GM21381 (cell line): Measurements from ENCODE around the gene IQCC.
"Not testable (repeated sequence)": the region's sequence is repeated elsewhere in the genome, so short reads cannot be mapped to it uniquely, and the experiment has no call there.

Source experiments
- ATAC-seq: cut with Tn5 transposase; IDR thresholded peaks from one replicate; pipeline ENCODE4 v1.9.1; 2021; ENCODE audit warnings: mild to moderate bottlenecking, moderate library complexity; ENCODE audit not compliant: unreplicated experiment

IQCC gene

DNA sequence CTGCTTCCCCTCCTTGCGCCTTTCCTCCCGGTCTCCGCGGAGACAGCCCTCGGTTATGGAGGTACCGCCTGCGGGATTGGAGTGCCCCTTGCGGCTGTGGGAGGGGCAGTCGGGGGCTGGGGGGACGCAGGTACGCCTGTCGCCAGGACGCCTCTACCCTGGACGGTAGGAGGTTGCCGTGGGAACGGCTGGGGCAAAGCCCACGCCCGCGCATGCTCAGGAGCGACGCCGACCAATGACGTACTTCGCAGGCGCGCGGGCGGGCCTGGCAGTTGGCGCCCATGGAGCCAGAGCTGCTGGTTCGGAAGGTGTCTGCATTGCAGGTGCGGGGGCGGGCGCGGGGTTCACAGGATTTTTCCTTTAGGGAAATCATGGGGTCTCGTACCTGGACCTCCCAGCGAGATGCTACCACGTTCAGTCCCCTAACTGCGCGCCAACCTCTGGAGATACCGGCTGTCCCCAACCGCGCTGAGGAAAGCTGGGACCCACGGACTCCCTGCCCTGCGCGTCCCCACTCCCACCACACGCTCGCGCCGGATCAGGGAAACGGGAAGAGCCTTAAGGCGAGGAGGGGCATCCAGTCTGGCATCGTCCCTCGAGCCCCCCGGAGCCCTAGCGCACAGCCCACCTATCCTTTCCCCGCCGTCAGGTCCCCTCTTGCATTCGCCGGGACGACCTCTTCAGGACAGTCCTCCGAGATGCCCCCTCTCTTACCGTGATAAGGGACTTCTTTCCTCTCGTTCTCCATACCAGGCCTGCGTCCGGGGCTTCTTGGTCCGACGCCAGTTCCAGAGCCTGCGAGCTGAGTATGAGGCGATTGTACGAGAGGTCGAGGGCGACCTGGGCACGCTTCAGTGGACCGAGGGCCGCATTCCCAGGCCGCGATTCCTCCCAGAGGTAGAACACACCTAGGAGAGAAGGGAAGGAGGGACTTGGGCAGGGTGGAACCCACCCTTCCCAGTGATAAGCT is at the start of gene IQCC:
Gene IQCC (plus strand): TSS at position 271 of the 970 bp plus-strand sequence. CDS start 11 bp downstream, at position 282.
- ATAC-seq, result no peak

DNA sequence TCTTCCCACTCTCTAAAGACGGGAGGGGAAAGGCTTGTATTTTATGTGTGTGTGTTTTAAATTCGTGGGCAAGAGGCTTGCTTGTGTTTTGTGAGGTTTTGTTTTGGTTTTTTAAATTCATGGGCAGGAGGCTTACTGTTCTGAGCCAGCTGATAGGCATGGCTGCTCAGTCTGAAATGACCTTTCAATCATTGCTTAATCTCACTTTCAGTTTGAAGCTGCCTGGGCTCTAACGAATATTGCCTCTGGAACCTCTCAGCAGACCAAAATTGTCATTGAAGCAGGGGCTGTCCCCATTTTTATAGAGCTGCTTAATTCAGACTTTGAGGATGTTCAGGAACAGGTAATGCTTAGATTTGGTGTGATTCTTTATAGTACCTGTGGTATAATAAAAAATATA is 46.3 kb upstream of the IQCC start:
- ATAC-seq, result no peak

DNA sequence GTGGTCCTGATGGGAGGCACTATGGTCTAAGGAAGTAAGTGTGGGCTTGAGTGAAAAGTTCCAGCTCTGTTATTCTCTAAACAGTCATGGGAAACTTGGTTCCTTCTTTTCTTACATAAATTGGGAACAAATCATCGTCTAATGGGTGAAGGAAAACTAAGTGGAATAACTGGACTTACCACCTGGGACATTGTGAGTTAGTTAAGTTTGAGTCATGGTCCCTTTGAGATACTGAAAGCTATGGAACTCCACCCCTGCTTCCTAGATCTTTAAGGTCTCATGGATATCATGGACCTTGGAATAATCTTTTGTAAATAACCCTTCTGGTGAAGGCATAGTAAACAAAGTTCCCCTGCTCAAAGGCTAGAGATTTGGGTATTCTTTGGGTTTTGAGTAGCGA is 42.1 kb upstream of the IQCC start:
- ATAC-seq, result no peak

DNA sequence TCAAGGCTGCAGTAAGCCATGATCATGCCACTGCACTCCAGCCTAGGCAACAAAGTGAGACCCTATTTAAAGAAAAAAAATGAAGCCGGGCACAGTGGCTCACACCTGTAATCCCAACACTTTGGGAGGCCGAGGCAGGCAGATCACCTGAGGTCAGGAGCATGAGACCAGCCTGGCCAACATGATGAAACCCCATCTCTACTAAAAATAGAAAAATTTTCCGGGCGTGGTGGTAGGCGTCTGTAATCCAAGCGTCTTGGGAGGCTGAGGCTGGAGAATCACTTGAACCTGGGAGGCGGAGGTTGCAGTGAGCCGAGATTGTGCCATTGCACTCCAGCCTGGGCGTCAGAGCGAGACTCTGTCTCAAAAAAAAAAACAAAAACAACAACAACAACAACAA is 39.8 kb upstream of the IQCC start:
- ATAC-seq, result not testable (repeated sequence)

DNA sequence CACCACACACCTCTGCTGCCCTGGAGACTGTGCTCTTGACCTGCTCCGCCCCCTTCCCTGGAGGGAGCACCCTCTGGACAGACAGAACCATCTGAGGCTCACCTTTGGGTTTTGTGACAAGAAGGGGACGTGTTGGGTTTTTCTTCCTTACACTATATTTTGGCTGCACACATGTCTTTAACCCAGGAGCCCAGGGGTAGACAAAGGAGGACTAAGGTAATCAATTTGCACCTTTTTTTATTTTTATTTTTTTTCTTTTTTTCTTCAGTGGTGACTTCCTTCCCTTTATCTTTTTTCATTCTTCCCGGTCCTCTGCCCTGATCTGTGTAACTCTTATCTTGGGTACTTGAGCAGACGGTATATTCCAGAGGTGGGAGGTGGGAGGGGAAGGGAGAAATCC is 34.5 kb upstream of the IQCC start:
- ATAC-seq, result no peak

DNA sequence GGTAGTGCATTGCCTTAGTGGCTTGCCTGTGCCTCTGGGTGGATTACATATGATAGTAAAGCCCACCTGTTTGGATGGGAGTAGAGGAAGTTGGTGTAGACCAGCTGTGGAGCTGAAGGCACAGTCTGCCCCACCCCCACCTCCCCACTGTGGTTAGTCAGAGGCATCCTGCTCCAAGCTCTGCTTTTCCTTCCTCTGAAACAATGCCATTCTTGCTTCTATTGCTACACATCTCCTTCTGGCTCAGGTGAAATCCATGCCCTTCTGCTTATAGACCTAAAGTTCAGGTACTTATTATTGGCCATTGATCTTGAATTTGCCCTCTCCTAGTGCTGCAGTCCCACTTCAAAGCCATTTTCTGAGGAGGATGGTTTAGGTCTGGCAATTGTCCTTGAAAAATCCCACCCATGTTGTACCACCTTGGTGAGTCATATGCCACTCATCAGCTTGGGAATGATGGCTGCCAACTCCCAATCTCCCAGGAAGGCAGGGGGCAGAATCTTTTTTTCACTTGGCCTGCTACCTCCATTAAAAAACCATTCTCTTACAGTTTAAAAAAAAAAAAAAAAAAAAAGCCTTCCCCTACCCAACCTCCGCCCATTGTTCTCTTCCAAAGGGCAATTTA is 32.7 kb upstream of the IQCC start:
- no peak for ATAC-seq

DNA sequence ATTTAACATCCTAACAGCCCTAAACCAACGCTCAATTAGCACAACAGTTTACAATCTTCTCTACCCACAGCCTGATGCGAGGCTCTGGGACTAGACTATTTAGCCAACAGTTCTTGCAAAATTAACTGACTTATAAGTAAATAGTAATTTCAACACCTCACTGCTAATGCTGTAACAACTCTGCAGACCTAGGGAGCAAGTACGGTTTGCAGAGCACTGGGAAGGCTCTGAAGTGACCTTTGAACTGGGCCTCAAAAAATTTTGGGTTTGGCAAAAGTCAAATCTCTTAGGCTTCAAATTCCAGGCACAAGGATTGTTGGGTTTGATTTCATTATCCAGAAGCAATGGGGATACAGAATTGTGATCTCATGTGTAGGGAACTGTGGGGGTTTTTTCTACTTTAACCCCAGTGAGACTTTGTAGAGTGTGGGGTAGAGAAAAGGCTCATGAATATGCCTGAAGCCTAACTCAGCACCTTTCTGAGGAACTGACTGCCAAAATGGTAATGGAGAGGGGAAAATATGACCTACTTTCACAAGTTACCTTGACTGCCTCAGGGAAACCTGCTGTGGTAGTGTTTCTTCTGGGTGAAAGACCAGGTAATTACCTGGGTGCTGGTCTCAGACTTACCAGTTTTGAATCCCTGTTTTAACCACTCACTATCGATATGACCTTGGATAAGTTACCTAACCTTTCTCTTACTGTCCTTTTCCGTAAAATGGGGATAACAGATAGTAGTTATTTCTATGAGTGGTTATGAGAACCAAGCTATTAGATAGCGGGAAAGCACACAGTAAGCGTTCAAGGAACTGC is 26.9 kb upstream of the IQCC start:
- no peak for ATAC-seq

DNA sequence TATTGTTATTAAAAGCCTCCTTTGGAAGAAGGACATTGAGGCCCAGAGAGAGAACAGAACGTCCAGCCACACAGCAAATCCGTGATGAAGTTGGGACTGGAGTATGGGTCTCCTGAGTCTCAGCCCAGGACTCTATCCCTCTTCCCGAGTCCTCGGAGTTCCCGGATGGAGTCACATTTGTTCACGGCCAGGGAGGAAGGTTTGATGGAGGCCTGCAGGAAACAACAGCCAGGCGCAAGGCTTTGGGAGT is 26.4 kb upstream of the IQCC start:
- ATAC-seq, result no peak

DNA sequence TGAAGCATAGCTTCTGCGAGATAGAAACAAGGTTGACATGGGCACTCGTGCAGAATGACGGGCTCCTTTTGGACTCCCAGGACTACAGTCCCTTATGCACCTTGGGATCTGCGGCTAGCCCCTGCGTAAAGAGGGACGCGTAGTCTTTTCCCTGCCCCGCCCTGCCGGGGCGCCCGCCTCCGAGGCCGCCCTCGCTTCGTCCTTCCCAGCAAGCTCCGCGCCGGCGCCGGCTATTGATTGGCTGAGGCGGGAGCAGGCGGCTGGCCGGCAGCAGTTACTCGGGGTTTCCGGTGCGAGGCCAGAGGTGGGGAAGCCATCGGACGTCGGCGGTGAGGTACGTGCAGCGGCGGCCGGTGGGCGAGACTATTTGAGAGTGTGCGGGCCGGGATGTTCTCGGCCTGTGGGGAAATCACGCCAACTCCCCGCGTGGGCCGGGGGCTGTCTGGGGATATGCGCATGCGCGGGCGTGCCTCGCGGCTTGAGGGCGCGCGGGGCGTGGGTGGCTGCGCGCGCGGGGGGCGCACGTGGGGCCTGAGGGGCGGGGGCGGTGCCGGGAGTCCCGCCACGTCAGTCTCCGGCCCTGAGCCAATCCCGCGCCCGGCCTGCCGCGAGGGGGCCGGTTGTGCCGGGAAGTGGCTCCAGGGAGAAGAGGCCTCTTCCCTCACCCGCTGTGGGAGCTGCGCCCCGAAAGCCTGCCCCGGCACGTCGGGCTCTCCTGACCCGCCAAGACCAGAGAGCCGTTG is 25.9 kb upstream of the IQCC start, which contains the start of gene TXLNA:
Gene TXLNA (plus strand): TSS at position 233 of the 743 bp plus-strand sequence. CDS start 671 bp downstream, outside the sequence.
- ATAC-seq, result peak; percentile 90

DNA sequence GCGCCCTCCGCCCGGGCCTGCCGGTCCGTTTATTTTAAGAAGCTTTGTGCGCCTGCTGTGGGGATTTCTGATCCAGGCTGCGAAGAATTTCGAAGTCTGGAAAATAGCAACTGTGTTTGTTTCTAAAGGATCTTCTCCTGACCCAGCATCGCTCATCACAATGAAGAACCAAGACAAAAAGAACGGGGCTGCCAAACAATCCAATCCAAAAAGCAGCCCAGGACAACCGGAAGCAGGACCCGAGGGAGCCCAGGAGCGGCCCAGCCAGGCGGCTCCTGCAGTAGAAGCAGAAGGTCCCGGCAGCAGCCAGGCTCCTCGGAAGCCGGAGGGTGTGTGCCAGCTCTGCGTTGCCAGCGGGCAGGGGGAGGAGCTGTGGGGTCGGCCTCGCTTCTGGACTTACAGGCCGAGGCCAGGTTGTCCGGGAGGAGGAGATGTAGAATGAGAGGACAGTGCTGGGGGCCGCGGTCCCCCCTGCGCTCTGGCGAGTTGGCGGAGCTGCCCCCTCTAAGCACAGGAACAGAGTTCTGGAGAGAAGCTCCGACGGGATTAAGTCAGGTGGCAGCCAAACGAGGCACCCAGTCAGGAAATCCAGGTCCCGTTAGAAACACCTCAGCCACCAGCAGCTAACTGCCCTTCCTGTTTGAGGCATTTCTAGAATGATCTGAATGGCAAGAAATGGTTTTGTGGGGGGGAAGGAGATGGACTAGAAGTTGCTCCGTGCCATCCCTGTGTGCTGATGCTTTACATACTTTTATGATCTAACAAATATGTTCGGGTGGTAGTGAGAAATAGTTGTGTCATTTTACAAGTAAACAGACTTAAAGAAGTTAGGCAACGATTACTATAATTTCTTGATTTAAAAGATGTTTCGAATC is 25.0 kb upstream of the IQCC start:
- no peak for ATAC-seq

DNA sequence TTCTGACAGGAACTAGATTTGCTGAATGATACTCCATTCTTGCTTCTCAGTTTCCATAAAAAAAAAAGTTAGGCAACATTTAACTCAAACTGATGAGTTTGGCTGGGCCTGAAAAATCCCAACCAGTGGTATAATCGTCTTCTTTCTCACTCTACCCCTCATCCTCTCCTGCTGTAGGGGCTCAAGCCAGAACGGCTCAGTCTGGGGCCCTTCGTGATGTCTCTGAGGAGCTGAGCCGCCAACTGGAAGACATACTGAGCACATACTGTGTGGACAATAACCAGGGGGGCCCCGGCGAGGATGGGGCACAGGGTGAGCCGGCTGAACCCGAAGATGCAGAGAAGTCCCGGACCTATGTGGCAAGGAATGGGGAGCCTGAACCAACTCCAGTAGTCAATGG is 24.4 kb upstream of the IQCC start:
- ATAC-seq, result no peak

DNA sequence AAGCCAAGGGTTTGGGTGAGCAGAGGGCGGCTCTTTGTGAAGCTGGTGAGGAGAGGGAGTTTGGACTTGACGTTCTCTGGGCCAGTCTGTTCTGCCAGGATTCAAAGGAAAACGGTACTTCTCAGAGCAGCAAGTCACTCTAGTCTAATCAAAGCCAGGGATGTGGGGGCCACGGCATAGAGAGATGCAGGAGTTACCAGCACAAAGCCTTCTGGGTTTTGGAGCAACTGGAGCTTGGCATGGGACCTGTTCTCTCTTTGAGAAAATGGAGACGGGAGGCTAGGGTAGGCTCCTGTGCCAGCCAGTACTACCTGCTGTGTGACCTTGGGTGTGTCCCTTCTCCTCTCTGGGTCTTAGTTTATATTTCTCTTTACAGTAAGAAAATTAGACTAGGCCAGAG is 23.9 kb upstream of the IQCC start:
- ATAC-seq, result no peak

DNA sequence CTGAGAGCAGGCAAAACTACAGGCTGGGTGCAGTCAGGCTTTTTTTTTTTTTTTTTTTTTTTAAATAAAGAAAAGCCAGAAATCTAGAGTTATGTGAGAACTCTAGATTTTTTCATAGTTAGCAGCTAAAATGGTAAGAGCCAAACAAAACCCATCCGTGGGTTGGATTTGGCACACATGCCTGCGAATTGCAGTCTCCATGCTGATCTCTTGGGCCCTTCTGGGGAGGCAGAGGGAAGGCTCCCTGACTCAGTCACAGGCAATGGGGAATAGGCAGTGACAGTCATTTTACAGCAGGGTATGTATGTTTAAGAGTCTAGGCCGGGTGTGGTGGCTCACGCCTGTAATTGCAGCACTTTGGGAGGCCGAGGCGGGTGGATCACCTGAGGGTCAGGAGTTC is 23.4 kb upstream of the IQCC start:
- ATAC-seq, result no peak

DNA sequence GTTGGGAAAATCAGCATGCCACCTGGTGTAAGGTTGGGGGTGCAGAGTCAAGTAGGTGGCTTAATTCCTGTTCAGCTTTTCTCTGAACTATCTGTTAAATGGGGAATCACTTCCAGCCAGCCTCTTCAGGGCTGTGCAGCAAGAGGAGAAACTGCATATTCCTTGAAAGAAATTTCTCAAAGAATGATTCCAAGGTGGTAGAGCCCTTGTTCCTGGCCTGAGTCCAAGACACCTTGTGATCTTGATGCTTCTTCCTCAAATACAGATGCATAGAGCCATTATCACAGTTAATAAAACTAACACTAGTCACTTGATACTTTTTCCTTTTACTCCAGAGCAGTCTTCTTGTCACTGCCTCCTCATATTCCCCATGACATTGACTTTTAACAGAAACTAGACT is 20.8 kb upstream of the IQCC start:
- ATAC-seq, result no peak

DNA sequence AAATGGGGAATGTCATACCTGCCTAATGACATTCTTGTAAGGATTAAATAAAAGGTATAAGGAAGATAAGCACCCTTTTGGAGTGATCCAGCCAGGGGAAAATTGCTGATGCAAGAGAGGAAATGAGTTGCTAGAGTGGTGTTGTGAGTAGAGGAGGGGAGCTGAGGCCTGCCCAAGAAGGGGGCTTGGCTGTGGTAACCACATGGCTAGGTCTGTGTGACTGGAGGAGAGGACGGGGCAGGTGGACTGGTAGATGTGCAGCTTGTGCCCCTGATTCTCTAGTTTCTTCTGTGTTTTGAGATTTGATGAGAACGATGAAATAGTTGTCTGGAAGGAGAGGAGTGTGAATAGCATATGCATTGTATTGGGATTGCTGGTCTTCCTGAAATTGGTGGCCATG is 19.4 kb upstream of the IQCC start:
- no peak for ATAC-seq

DNA sequence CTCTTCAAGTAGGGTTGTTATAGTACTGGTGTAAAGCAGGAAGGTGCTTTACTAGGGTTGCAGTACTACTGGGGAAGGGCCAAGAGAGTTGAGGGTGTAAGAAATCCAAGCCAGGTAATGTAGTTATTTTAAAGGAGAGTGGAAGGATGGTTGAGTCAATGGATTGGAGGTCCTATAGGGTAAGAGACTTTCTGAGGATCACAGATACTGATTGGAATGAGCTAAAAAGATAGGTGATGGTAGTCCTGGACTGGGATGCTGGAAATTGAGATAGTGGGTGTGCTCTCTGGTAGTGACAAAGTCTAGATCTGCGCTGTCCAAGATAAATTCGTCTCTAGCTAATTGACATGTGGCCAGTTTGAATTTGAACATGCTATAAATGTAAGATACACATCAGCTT is 19.0 kb upstream of the IQCC start:
- no peak for ATAC-seq

DNA sequence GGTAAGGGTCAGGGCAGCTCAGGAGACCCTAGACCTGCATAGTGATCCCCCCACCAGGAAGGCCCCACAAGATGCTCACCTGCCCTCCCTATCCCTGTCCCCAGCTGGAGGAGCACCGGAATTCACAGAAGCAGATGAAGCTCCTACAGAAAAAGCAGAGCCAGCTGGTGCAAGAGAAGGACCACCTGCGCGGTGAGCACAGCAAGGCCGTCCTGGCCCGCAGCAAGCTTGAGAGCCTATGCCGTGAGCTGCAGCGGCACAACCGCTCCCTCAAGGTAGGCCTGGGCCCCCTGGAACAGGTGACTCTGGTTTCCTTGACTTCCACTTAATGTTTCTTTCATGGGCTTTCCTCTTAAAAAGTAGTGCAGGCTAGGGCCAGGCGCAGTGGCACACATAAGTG is 17.6 kb upstream of the IQCC start:
- no peak for ATAC-seq

DNA sequence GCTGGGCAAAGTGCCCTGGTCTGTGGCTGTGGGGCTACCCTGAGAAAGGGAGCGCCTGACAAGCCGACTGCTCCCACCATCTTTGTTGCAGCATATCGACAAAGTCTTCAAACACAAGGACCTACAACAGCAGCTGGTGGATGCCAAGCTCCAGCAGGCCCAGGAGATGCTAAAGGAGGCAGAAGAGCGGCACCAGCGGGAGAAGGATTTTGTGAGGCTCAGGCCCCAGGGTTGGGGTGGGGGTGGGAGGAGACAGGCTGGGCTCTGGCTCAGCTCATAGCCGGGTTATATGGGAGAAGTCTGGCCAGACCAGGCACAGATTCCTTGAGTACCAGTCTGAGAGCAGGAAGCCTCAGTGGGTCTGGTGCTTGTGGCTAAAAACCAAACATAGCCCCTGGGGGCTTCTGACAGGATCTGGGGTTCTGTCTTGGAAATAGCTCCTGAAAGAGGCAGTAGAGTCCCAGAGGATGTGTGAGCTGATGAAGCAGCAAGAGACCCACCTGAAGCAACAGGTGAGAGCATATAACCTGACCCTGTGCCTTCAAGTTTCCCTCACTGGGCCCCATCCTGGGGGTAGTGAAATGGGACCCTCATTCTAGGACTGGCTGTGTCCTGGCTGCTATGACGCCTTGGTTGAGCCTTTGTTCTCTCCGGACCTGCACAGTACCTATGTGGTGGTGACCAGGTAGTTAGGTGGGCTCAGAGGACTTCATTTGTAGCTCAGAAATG is 13.1 kb upstream of the IQCC start:
- no peak for ATAC-seq

DNA sequence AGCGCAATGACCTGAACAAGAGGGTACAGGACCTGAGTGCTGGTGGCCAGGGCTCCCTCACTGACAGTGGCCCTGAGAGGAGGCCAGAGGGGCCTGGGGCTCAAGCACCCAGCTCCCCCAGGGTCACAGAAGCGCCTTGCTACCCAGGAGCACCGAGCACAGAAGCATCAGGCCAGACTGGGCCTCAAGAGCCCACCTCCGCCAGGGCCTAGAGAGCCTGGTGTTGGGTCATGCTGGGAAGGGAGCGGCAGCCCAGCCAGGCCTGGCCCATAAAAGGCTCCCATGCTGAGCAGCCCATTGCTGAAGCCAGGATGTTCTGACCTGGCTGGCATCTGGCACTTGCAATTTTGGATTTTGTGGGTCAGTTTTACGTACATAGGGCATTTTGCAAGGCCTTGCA is 10.5 kb upstream of the IQCC start:
- ATAC-seq, result no peak
